Globus pallidus (tissue), 1 donor: Measurements from ENCODE around the gene NDRG2.
A peak's percentile ranks its signal among the peaks of the same experiment; 100 is the strongest.
"Not testable (repeated sequence)": the region's sequence is repeated elsewhere in the genome, so short reads cannot be mapped to it uniquely, and the experiment has no call there.

ENCODE experiments used
- DNase-seq: peaks from one replicate; pipeline ENCODE4 v3.0.0-alpha.2; 2015; ENCODE audit warnings: low spot score

The NDRG2 gene

DNA sequence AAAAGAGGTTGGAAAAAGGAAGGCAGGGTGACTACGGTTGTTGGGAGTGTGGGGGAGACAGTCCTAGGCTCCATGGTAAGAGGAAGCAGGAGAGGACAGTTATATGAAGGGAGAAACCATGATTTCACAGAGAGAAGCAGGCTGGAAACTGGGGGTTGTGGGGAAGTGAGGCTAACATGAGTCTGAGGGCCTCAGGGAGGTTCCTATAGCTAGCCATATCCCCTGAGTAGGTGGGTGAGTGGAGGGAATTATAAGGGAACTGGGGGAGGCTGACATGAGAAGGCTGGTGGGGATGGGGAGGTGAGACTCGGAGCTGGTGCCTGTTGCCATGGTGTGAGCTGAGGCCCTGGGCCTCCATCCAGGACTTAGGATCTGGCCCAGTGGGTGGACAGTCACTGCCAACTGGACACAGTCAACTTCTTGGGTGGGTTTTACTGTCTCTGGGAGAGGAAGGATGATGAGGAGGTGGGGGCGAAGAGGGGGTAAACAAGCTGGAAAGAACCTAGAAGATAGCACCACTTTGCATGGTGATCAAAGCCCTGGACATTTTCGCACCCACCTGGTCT lies 8.4 kb upstream of the NDRG2 start:
- peak; percentile 43 for DNase-seq

DNA sequence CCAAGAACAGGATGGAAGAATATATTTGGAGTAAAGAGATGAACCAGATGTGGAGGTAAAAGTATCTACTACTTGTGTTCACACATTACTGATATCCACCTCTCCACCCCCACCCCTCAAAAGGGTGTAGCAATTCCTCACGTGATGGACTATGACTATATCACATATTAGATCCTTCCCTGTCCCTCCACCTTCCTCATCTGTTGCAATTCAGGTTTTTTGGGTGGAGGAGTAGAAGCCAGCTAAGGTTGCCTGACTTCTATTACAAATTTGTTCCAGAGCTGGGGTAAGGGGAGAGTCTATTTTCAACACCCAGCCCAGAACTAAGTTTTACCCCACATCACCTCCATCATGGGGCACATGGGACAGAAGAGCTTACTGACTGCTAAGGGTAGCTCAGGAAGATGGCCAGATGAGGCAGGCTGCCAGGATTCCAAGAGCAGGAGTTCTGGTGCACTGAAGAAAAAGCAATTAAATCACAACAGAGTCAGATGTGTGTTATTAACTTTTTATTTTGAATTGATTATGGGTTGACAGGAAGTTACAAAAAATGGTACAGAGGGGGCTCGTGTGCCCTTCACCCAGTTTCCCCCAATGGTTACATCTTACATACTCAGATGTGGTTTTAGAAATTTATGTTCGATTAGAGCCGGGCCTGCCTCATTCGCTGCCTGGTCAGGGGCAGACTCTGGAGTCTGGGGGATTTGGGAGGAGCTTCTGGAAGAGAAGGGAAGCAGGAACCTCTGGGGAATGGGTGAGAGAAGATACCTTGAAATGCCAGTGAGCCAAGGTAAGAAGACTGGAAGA lies 7.7 kb upstream of the NDRG2 start:
- no peak for DNase-seq

DNA sequence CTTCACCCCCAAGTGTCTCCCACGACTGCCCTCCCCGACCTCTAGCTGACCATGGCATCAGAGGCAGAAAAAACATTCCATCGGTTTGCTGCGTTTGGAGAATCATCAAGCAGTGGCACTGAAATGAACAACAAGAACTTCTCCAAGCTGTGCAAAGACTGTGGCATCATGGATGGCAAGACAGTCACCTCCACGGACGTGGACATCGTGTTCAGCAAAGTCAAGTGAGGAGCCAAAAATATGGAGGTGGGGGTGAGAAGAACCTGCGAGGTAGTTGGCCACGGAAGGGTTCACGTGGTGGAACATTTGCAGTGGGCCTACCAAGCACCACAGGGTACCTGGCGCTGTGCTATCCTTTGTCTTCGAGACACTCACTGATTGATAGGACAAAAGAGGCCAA lies 5.7 kb upstream of the NDRG2 start:
- DNase-seq: no peak

DNA sequence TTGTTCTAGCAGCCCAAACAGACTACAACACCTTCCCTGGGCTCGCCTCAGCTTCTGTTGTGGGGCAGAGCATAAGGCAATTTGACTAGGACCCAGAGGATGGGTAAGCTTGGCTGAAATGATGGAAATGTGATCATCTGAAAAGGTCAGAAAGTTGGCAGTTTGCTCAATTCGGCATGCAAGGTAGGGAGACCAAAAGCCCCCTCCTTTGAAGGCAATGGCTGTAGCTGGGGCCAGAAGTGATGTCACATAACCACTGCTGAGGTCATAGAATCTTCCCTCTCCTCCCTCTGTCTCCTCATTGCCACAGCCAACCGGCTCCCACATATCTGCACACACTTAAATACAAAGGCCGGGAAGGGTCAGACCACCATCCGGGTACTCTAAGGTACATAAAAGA lies 5.1 kb upstream of the NDRG2 start, which contains the start of gene TPPP2:
Gene TPPP2 (plus strand): TSS at position 301 of the 400 bp plus-strand sequence. CDS start 365 bp downstream, outside the sequence.
- no peak for DNase-seq

DNA sequence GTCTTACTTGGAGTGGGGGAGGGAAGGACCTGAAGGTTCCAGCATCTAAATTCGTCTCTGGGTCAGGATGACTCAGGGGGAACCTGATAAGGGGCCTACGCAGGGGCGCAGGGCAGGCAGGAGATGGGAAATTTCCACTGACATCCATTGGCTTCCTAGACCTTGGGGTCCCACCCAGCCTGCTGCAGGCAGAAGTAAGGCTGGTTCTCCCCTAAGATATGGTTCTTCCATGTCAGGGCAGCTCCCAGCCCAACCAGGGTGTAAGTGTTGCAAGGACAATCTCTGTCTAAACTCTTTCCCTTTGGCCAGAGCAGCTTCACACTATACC lies 2.1 kb upstream of the NDRG2 start:
- DNase-seq: no peak

DNA sequence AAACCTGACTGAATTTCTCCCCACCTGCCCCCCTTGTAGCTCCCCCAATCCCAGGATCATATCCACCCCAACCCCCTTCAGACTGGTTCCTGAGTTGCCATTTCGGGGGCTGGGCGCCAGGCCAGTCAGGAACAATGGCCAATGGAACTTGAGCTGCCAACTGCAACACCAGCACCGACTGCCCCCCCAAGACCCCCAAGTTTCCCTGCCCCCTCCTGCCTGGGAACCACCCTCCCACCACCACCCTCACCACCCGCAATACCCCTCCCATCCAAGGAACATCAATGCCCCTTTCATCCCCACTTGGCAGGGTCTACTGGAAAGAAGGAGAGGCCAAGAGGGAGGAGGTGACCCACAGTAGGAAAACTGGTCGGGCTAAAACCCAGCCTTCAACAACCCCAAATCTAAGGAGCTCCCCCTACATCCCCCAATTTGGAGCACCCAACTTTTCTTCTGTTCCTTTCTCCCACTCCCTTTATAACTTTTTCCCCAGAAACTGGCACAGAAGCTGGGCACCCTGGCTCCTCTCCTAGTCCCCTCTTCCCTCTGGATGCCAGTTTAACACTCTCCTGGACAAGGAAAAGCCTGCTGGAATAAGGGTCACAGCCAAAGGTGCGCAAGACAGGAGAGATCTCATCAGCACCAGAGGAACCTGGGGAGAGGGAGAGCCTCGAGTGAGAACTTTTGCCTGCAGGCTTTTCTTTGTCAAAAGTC lies 1.6 kb upstream of the NDRG2 start:
- peak; percentile 97 for DNase-seq

DNA sequence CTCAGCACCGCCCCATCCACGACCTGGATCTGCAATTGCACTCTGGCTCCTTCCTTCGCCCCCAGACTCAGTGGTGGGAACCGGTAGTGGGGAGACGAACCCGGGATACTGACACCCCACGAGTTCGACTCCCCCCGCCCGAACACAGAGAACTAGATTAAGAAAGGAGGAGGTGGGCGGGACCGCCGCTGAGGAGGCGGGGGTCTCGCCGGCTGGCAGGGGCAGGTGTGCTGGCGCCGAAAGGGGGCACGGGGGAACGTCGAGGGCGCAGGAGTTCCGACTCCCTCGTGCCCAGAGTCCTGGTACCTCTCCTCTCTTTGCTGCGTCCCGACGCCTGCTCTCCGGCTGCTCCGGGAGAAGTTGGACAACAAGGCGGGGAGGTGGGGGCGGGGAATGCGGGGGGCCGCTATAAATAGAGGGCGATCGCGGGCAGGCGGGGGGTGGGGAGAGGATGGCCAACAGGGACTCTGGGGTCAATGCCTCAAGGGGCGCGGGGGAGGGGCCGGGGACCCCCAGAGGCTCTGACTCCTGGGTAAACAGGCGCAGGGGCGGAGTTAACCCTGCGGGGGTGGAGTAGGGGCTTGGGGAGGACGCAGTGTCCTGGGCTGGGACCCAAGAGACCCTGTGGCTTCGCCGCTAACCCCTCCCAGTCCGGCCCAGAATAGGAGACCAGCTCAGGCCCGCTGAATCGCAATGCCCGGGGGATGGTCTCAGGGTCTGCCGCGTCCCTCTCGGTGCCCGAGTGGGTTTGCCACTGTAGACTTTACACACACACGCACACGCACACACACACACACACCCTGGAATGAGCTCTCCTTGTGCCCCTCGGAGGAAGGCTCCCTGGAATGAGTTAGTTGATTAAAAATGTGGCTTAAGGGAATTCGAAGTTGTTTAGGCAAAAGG lies 761 bp upstream of the NDRG2 start:
- DNase-seq: peak; percentile 91

- DNase-seq: peak; percentile 49
Observed at GRCh38 chr14:21023817-21024584, 860 bp downstream of the NDRG2 start.

GRCh38 chr14:21023174-21023573 lies 1.7 kb downstream of the NDRG2 start:
- DNase-seq: peak; percentile 55

DNA sequence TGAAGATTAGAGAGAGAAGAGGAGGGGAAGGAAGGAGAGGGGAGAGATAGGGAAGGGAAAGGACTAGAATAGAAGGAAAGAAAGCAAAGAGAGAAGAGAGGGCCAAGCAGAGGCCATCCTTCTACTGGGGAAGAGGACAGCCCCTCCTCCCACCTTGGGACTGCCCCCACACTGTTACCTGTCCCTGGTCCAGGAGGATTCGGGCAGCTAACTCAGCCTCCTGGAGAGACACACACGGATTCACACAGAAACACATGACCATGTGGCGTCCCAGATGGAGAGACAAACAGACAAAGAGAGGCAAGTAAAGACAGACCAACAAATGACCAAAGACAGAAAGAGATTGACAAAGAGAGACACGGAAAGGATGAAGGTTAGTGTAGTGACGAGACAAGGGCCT lies 2.2 kb downstream of the NDRG2 start:
- no peak for DNase-seq

DNA sequence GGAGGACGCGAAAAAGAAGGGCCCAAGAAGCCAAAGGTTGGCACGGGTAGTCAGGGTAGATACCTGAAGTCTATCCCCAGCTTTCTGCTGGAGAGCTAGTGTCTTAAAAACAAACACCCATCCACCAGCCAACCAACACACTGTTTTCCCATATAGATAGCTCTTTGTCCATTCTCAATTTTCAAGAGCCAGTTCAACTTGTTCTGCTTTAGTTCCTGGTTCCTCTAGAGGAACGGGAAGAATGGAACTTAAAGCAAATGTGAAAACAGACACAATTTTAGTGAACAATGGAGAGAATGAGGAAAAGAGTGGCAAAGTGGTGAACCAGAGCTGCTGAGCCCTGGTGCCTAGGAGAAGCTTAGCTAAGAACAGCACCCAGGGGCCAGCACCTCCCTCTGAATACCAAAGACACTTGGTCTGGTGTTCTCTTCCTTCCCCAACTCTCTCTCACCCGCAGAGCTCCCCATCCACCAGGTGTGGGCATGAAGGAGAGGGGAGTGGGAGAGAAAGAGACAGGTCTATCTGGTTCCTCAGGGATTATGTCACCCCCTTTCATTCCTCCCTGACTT lies 3.8 kb downstream of the NDRG2 start:
- no peak for DNase-seq

GRCh38 chr14:21019366-21019765 lies 5.5 kb downstream of the NDRG2 start:
- DNase-seq: no peak

GRCh38 chr14:21018781-21019180 lies 6.1 kb downstream of the NDRG2 start:
- no peak for DNase-seq

DNA sequence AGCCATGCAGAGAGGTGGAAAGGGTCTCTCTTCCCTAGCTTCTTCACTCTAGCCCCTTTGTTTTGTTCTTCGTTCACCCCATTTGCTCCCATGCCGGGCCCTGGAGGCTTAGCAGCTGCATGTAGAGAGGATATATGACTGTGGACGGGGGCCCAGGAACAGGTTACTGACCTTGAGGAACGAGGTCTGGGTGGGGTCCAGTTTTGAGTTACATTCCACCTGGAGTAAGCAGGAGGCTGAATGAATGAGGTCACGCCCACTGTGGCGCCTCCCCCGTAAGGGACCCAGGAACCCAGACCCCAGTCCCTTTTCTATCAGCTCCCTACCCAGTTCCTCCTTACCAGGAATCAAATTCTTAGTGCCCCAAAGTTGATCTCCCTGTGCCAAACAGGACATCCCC lies 6.6 kb downstream of the NDRG2 start:
- no peak for DNase-seq

DNA sequence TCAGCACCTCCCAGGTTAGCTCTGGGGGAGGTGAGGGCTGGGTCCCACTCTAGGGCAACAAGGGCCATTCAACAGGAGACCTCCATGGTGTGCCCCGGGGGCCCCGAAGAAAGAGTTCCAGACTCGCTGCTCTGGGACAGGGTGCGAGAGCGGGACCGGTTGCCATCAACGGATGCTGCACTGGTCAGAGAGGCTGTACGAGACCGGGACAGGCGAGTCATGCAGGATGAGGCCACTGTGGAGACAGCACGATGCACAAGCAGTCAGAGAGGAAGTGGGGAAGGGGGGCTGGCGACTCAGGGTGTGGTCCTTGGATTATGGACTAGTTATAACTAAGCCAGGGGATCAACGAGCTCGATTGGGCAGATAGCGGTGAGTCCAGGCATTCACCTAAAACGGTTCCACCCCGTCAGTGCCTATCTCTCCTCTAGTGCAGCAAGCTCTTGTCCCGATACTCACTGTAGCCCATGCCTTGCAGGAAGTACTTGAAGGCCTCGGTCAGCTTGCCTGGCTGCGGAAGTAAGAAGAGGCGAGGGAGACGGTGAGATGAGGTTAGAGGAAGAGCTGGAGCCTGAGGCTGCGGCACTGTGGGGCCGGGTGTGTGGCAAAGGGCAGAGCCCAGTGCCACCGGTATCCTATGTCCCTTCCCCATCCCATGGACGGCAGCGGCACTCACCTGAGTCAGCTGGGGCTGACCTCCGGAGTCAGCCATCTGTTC lies 7.2 kb downstream of the NDRG2 start:
- no peak for DNase-seq

GRCh38 chr14:21016413-21017190 lies 8.3 kb downstream of the NDRG2 start:
- no peak for DNase-seq

DNA sequence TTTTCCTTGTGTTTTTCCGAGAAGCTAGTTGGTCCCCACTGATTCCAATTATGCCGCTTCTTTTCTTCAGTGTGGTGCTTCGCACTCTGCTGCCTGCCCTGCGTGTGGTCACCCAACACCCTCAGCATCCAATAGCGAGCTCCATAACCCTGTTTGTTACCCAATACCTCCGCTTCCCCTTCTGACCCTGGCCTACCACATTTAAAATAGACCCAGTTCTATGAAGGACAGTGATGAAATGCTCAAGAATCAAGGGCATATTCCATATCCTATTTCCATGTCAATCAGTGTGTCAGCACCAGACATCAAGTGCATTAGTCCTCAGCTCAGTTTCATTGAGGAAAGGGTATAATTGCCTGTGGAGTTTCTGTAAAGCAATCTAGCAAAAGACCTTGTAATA lies 9.5 kb downstream of the NDRG2 start:
- DNase-seq: no peak

DNA sequence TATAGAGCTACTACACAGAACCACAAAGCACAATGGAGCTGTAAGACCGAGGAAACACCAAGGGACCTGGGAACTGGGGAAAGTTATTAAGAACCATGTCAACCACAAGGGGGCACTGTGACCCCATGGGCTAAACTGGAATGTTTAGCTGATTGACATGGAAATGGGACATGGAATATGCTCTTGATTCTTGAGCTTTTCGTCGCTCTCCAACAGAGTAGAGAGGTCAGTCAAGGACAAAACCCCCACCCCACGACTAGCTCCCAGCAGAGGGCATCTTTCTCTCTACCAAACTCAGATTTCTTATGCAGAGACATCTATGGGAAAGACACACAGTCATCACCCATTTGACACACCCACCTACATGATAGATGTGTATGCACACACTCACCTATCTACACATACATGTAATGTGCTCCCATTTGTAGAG lies 10.1 kb downstream of the NDRG2 start:
- DNase-seq: peak; percentile 95

GRCh38 chr14:21011136-21011535 lies 13.7 kb downstream of the NDRG2 start:
- DNase-seq: no peak

DNA sequence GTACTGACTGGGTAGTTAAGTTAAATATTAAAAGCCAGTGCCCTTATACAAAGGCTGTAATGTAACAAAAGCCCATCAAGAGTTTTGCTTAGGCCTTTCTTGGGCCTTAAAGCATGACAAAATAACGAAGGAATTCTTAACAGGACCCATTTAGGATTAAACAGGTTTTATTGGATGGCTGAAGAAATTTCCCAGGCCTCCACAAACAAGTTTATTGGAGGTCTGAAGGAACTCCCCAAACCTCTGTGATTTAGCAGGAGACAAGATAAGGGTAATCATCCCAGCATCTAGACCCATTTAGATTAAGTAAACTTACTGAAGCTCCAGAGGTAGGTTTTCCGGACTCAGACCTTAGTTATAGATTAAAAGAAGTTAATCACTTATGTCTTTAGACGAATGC lies 15.1 kb downstream of the NDRG2 start:
- DNase-seq: not testable (repeated sequence)
